Right cardiac atrium (tissue), 5 donors: ENCODE measurements around the gene STOML1. TPM values are rescaled to one million over a fixed set of nuclear protein-coding genes. Genes with fewer than 3 reads are reported as not detected.
A peak's percentile ranks its signal among the peaks of the same experiment; 100 is the strongest.

ENCODE experiments used
- ATAC-seq, 2 donors: fragments of 200-7000 bp; cut with Tn5 transposase; one replicate each; pipeline versions ENCODE4 v1.8.0 to v1.9.1; 2020; ENCODE audit warnings: moderate library complexity in 2 of 2, mild to moderate bottlenecking in 1 of 2
- DNase-seq, 3 donors: peaks; one replicate each; pipeline ENCODE4 v3.0.0-alpha.2; 2020
- H3K27ac ChIP-seq: one replicate; pipeline ENCODE4 v1.5.1; 2013; ENCODE audit warnings: mild to moderate bottlenecking, low read length, control low read depth, moderate library complexity
- H3K27me3 ChIP-seq: one replicate; pipeline ENCODE4 v1.6.1; 2013; ENCODE audit not compliant: control insufficient read depth, insufficient read depth
- H3K4me1 ChIP-seq: one replicate; pipeline ENCODE4 v1.6.1; 2013; ENCODE audit warnings: low read length; ENCODE audit not compliant: control insufficient read depth, insufficient read depth
- H3K4me3 ChIP-seq: one replicate; pipeline ENCODE4 v1.5.1; 2013; ENCODE audit warnings: low read length, control low read depth
- H3K9me3 ChIP-seq: one replicate; pipeline ENCODE4 v1.6.1; 2013; ENCODE audit warnings: low read length; ENCODE audit not compliant: control insufficient read depth
- WGBS: extraction: QIAGEN DNeasy Blood & Tissue Kit; methylation state at CpG from one replicate; pipeline ENCODE4 v1.1.7; 2013; 5-methylcytosine and 5-hydroxymethylcytosine counted together
- intact Hi-C, 4 donors: fragments of 100-400 bp; cut with DNase I; formaldehyde crosslinking; loops; one replicate each; pipeline versions ENCODE4 v1.11.0 to v1.14.0; 2022 to 2023
- polyA plus RNA-seq: library from polyadenylated mRNA; stranded (reverse); fragments of 200-250 nt; gene quantifications from one replicate; pipeline ENCODE4 v1.2.3, GENCODE V29; 2013
- total RNA-seq, 4 donors: library from RNA; stranded (reverse); fragmentation: NEBNext Ultra II Directional; extraction: Animal tissue kit (Norgen Biotek cat#: 25700); gene quantifications; one replicate each; pipeline ENCODE4 v1.2.1, GENCODE V29; 2021
- donor health status: healthy with polysubstance abuse.
- donor health status: DM: no; HTN: yes; CAD: no.
- donor health status: DM: no; HTN: no; CAD: no.
- donor health status: DM: no; HTN: yes; CAD: no; lungs with severe emphysema.
- donor health status: DM: yes; HTN: yes; CAD: no.

STOML1 gene
- total and polyA plus RNA-seq, 5 donors = 14.9 to 24.3 (median 17.9) TPM

DNA sequence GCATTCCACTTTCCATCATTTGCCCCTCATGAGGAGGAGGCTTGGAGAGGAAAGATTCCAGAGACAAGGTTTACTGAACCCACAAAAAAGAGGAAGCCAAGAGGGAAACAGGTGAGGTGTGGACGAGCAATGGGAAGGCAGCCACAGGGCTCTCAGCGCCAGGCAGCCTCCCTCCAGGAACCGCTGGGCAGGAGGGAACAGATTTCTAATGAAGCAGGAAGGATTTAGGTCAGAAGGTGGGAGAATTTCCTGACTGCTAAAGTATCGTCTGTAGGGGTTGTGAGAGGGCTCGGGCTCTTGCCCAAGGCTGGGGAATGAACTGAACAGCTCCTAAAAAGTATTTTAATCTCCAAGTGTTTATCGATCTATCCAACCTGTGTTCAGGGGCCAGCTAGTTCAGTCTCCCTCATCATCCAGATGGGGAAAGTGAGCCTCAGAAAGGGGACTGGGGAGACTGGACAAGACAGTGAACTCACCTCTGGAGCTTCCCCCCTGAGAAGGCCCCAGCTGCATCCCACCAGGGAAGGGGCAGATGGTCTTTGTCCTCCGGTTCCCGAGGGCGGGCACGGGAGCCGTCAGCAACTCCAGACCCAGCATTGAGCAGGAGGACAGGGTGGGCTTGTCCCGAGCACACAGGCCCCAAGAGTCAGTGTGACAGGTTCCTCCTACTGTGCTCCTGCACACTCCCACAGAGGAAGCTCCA is 55.4 kb downstream of the STOML1 start:
- Histone ChIP-seq H3K27ac (no peak overlapping the region), H3K4me3 (no peak overlapping the region), H3K9me3 (no peaks in the 10 kb centered on the region), H3K4me1 (peaks cover 15% of the 10 kb centered on the region), H3K27me3 (no peaks in the 10 kb centered on the region)
- ATAC-seq = no peak
- peak in 1 of 3 donors; percentile 14 for DNase-seq
- WGBS = 49% methylated on average over 12 of the region's 12 CpGs
- intact Hi-C loops = no loop called here

DNA sequence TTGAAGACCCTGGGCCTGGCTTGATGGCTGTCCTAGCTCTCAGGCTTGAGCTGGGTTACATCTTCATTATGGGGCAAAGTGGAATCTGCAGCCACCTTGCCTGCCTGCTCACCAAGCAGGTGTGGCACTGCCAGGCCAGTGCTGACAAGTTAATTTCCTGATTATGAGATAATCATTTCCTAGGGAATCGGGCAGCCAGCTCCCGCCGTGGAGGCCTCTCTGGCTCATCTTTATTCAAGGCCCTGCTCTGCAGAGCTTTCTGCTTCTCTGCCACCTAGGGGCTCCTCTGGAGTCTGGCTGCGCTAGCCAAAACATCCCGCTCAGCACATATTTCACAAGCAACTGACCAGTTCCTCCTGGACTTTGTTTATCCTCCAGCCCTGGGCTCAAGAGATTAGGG is 55.9 kb downstream of the STOML1 start:
- no peaks in the 10 kb centered on the region for H3K27me3 ChIP-seq
- no peak overlapping the region for H3K4me3 ChIP-seq
- ATAC-seq = peak in 1 of 2 donors; percentile 18
- no peaks in the 10 kb centered on the region for H3K9me3 ChIP-seq
- peak in 1 of 3 donors; percentile 73 for DNase-seq
- intact Hi-C loops = no loop called here
- H3K4me1 ChIP-seq = peaks cover 15% of the 10 kb centered on the region
- 32% methylated on average over 5 of the region's 5 CpGs for WGBS
- no peak overlapping the region for H3K27ac ChIP-seq

DNA sequence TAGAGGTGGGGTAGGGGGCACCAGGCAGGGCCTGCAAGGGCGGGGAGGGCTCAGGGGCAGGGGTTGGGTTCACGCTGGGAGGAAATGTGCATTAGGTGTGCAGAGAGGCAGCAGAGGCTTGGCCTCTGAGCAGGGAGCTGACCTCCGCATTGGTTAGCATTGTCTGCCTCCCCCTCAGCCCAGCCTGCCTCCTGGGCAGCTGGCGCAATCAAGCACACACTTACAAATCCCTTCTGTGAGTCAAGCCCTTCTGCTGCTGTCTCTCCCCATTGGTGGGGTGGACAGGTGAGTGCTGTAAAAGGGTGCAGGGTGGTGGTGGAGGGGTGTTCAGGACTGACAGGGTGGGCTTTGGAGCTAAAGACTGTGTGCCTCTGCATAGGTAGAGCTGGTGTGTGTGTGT is 56.5 kb downstream of the STOML1 start:
- Histone ChIP-seq H3K4me3 (no peak overlapping the region), H3K4me1 (peaks cover 10% of the 10 kb centered on the region), H3K27ac (no peak overlapping the region), H3K9me3 (no peaks in the 10 kb centered on the region), H3K27me3 (no peaks in the 10 kb centered on the region)
- intact Hi-C loops = no loop called here
- no peak for ATAC-seq
- WGBS = 88% methylated on average over 4 of the region's 4 CpGs
- peak in 1 of 3 donors; percentile 25 for DNase-seq

DNA sequence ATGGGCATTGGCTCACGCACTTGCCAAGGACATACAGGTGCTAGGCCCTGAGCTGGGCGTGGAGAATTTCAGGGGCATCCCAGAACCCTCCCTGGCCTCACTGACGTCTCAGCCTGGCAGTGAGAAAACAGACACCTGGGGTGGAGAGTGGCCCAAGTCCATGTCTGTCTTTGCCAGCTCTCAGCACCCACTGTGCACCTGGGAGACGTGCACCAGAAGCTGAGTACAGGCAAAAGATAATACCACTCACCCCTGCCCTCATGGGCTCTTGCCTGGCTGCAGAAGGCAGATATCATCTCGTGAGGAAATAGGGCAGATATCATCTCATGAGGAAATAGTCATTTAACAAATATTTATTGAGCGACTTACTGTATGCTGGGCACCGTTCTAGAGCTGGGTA is 57.8 kb downstream of the STOML1 start:
- intact Hi-C loops = no loop called here
- no peak overlapping the region for H3K27ac ChIP-seq
- peaks cover 10% of the 10 kb centered on the region for H3K4me1 ChIP-seq
- DNase-seq = peak in 1 of 3 donors; percentile 4
- no peaks in the 10 kb centered on the region for H3K27me3 ChIP-seq
- H3K4me3 ChIP-seq = no peak overlapping the region
- H3K9me3 ChIP-seq = no peaks in the 10 kb centered on the region
- WGBS = 68% methylated on average over 7 of the region's 7 CpGs
- no peak for ATAC-seq

DNA sequence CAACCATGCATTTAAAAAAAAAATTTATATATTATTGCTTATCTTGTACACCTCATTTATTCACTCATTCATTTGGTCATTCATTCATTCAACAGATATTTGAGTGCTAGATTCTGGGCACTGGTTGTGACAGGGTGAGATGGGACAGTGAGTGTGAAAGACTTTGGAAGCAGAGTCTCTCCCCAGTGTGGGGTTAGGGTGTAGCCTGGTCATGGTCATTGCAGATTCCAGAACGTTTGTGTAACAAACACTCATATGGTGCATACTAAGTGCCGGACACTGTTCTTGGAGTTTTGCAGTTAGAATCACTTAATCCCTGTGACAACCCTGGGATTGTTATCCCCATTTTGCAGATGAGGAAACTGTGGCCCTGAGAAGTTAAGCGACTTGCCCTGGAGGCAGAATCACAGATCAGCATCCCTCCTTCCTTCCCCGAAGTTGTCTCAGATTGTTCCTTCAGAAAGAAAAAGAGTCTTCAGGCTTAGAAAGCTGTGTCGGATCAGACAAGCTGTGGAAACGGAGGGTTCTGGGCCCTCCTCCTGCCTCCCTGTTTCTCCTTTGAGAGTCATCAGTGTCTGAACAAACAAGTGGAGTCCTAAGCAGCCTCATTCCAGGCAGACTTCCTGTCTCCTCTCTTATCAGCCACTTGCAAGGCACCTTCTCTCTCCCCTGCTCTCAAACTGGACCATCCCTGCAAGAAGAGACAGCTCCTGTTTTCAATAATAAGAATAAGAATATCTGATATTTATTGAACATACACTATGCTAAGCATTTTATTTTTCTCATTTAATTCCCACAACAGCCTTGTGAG is 59.5 kb downstream of the STOML1 start:
- no peak for ATAC-seq

DNA sequence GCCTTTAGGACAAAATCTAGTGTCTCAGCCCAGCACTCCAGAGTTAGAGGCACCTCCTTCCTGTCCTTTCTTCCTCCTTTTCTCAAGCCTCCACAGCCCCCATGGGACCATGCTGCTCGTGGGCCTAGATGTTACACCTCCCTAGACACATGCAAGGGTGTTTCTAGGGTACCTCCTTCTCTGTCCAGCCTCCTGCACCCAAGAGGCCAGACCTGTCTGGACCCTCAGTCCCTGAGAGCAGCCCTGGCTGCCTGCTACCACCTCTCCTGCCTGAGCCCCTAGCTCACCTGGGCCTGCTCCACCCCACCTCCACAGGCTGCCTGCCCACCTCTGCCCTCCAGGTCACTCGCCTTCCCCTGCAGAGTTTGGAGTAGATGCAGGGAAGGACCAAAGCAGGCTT is 60.7 kb downstream of the STOML1 start:
- intact Hi-C loops = no loop called here
- ATAC-seq (no peak), DNase-seq (peak in 1 of 3 donors; percentile 35)
- Histone ChIP-seq H3K4me1 (peaks cover 13% of the 10 kb centered on the region), H3K4me3 (no peak overlapping the region), H3K27ac (no peak overlapping the region), H3K9me3 (no peaks in the 10 kb centered on the region), H3K27me3 (no peaks in the 10 kb centered on the region)
- 57% methylated on average over 2 of the region's 2 CpGs for WGBS

More for the DNA sequence above, 59.5 kb downstream of the STOML1 start:
- H3K4me1 ChIP-seq = peaks cover 13% of the 10 kb centered on the region
- intact Hi-C loops = no loop called here
- 47% methylated on average over 6 of the region's 6 CpGs for WGBS
- no peak overlapping the region for H3K27ac ChIP-seq
- DNase-seq = peak in 1 of 3 donors; percentile 40
- no peaks in the 10 kb centered on the region for H3K27me3 ChIP-seq
- H3K9me3 ChIP-seq = no peaks in the 10 kb centered on the region
- H3K4me3 ChIP-seq = no peak overlapping the region

DNA sequence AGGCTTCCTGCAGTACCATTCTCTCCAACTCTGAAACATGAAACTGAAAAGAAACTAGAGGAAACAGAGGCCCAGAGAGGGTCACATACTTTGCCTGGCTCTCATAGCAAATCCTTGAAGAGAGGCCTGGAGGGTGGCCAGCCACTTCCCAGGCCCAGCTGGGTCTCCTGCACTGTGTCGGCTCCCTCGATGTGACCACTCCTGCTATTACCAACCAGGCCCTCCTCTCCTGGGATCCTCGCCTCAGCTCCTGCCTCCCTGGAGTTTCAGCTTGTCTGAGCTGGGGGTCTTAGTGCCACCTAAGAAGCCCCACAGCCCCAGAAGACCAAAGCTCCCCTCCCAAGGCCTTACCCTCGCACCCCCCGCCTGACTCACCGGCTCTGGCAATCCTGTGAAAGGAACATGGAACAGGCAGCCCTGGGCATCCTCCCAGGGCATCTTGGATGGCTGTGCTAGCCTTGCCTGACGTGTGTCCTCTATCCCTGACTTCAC is 61.3 kb downstream of the STOML1 start:
- Histone ChIP-seq H3K4me1 (peaks cover 10% of the 10 kb centered on the region), H3K27ac (peak overlapping the region; percentile 12), H3K27me3 (no peaks in the 10 kb centered on the region), H3K4me3 (no peak overlapping the region), H3K9me3 (no peaks in the 10 kb centered on the region)
- WGBS = 59% methylated on average over 7 of the region's 7 CpGs
- ATAC-seq (peak in 1 of 2 donors; percentile 24), DNase-seq (peak; percentile 80 to 84 (median 81))
- intact Hi-C loops = no loop called here

GRCh38 chr15:73930371-73930770 is 61.7 kb downstream of the STOML1 start:
- H3K27ac ChIP-seq = peak overlapping the region; percentile 12
- H3K4me1 ChIP-seq = peaks cover 10% of the 10 kb centered on the region
- DNase-seq (peak; percentile 84 to 91 (median 85)), ATAC-seq (peak; percentile 32 to 37)
- 68% methylated on average over 8 of the region's 8 CpGs for WGBS
- no peaks in the 10 kb centered on the region for H3K9me3 ChIP-seq
- intact Hi-C loops = no loop called here
- no peak overlapping the region for H3K4me3 ChIP-seq
- no peaks in the 10 kb centered on the region for H3K27me3 ChIP-seq

DNA sequence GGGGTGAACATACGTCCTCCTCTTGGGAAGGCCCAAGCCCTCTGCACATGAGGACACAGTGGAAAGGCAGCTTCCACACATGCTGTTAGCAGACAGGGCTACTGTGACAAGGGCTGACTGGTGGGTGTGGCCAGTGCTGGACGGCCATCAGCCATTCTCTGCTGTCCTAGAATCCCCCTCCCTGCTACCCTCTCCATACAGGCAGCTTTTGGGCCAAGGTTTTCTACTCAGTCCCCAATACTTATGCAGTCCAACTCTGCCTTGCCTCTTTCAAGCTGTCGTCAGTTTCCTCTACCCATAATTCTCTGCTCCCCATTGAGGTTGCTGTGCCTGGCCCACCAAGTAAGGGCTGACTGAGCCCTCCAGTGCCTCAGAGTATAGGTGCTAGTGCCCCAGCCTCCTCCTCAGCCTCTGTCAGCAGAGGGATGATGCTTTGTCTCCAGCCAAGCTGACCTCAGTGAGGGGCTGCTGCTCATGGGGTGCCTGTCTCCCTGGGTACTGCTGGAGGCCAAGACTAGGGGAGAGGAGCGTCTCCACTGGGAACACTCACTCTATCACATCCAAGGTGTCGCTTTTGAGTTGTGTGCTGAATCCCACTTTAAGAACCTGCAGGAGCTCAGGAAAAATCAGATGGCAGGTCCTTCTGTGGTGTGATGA is 63.0 kb downstream of the STOML1 start:
- Histone ChIP-seq H3K27me3 (no peaks in the 10 kb centered on the region), H3K4me1 (peaks cover 10% of the 10 kb centered on the region), H3K27ac (no peak overlapping the region), H3K9me3 (no peaks in the 10 kb centered on the region), H3K4me3 (no peak overlapping the region)
- ATAC-seq = no peak
- DNase-seq = peak in 1 of 3 donors; percentile 63
- 59% methylated on average over 5 of the region's 5 CpGs for WGBS
- intact Hi-C loops = no loop called here
